Fibroblast of mammary gland (primary cell): Measurements from ENCODE around the gene ADGRV1.

Experiments used
- DNase-seq: peaks from one replicate; pipeline ENCODE4 v3.0.0-alpha.2; 2010; ENCODE audit warnings: low read depth
- H3K4me3 ChIP-seq: 2 replicates; pipeline ENCODE4 v1.5.1; 2011; ENCODE audit warnings: low read depth, mild to moderate bottlenecking, low read length, moderate library complexity; ENCODE audit not compliant: control insufficient read depth
- TF ChIP-seq, protein P1 (sequence below): conservative IDR thresholded peaks from 2 replicates; pipeline ENCODE4 v1.5.1; 2011; ENCODE audit warnings: low read depth, low read length, inconsistent platforms; ENCODE audit not compliant: control insufficient read depth, insufficient read depth

ADGRV1 gene

DNA sequence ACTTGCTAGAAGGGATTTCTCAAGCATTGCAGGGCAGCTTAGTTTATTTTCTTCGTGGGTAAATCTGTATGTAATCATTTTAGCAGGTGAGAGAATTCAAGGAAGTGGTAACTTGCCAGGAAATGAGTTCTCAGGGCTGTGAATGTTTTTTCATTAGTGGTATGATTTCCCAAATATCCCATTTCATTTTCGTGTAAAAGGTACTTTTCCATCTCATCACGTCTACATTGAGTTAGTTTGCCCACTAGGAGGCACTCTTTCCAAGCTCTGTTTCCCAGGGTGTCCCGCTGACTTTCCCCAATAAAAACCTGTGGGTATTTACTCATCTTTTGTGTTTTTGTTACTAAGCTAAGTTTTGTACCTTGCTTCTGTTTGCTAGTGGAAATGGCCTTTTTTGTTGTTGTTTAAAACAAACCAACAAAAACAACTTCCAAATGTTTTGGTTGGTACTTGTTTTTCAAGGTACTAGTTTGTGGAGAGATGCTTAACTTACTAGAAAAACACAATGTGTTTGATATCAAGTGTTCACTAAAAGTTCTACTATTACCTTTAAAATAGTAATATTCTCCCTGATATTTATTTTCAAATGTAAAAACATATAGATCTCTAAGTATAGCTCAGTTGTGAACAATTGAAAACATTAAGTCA is 373.6 kb downstream of the ADGRV1 start:
- TF ChIP-seq, protein P1, sequence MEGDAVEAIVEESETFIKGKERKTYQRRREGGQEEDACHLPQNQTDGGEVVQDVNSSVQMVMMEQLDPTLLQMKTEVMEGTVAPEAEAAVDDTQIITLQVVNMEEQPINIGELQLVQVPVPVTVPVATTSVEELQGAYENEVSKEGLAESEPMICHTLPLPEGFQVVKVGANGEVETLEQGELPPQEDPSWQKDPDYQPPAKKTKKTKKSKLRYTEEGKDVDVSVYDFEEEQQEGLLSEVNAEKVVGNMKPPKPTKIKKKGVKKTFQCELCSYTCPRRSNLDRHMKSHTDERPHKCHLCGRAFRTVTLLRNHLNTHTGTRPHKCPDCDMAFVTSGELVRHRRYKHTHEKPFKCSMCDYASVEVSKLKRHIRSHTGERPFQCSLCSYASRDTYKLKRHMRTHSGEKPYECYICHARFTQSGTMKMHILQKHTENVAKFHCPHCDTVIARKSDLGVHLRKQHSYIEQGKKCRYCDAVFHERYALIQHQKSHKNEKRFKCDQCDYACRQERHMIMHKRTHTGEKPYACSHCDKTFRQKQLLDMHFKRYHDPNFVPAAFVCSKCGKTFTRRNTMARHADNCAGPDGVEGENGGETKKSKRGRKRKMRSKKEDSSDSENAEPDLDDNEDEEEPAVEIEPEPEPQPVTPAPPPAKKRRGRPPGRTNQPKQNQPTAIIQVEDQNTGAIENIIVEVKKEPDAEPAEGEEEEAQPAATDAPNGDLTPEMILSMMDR = peak; percentile 87
- no peak overlapping the region for H3K4me3 ChIP-seq
- DNase-seq = peak; percentile 69

GRCh38 chr5:90933298-90933697 is 374.7 kb downstream of the ADGRV1 start:
- TF ChIP-seq, protein P1 = no peak
- DNase-seq = no peak
- H3K4me3 ChIP-seq = no peak overlapping the region

DNA sequence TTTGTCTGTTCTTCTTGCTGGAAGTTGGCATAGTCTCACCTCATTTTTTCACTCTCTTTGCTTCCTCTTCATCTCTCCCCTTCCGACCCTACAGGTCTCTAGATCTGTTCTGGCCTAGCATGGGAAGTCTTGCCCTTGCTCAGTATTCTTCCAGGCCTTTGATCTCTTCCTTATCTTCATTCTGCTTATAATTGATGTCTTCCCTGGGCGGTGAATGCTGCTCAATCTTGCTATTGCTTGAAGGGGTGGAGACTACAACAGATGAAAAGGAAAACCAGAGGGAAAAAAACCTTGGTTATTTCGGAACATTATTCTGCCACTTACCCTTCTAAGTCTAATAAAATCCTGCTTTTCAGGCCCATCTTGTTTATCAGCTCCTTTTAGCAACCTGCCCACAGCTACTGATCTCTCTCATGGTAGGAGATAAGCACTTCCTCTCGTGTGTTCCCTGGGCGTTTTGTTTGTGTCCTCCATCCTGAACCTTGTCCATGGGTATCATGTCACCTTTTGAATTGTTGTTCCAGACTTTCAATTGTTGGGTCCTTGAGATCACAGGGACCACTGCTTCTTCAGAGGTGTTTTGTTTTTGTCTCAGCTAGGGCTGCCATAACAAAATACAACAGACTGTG is 375.6 kb downstream of the ADGRV1 start:
- TF ChIP-seq, protein P1 = no peak
- H3K4me3 ChIP-seq = no peak overlapping the region
- no peak for DNase-seq

DNA sequence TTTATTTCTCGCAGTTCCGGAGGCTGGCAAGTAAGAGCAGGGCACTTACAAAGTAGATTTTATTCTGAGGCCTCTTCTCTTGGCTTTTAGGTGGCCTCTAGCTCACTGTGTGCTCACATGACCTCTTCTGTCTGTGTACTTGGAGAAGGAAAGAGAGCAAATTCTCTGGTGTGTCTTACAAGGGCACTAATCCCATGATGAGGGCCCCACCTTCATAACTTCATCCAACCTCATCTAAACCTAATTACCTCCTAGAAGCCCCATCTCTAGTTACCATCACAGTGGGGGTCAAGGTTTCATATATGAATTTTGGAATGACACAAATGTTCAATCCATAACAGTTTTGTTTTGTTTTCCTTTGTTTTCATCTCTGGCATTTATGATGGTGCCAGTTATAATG is 376.1 kb downstream of the ADGRV1 start:
- no peak overlapping the region for H3K4me3 ChIP-seq
- TF ChIP-seq, protein P1 = no peak
- DNase-seq = no peak

GRCh38 chr5:90939211-90939610 is 380.6 kb downstream of the ADGRV1 start:
- TF ChIP-seq, protein P1 = no peak
- DNase-seq = no peak
- no peak overlapping the region for H3K4me3 ChIP-seq

DNA sequence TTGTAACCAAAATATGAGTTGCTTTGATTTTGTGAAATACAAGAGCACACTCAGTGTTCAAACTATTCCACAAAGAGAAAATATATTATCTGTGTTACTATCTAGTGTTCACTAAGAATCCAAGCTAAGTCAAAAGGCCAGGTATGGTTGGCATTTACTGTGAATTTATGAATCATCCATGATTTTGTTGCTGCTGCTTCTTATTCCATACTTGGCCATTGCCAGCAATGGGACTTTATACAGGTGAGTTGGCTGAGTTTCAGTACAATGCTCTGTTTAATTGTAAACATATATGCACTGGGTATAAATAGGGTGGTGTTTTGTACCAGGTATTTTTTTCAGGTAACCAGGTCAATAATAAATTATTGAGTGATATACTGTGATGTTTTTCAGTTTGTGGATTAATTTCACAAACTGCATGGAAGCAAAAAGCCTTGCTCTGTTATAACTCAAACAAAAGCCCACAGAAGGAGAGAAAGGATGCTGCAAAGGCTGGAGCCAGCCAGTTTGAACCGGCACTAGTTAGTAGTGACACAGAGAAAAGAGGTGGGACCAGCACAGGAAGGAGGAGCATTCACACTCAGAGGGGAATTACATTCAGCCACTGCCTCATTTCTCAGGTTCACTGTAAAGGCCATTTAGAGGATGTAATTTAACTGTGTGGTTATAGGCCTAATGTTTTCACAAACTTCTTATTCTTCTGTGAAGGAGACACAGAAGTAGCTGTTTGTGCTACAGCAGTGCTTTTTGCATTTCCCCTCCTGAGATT is 381.8 kb downstream of the ADGRV1 start:
- TF ChIP-seq, protein P1 = no peak
- DNase-seq = peak; percentile 22

More for the DNA sequence above, 381.8 kb downstream of the ADGRV1 start:
- no peak overlapping the region for H3K4me3 ChIP-seq
